Effector memory CD4-positive, alpha-beta T cell (primary cell): ENCODE measurements around the gene ANKS1B.

Experiments used
- DNase-seq, 3 donors: peaks; one replicate each; pipeline ENCODE4 v3.0.0-alpha.2; 2020
- H3K27ac ChIP-seq: 2 replicates; pipeline ENCODE4 v1.7.0; 2013; ENCODE audit warnings: mild to moderate bottlenecking, low read length, moderate library complexity; ENCODE audit not compliant: insufficient read depth, poor library complexity, severe bottlenecking
- H3K27me3 ChIP-seq: replicated peaks from 2 replicates; pipeline ENCODE4 v1.7.0; 2013; ENCODE audit warnings: mild to moderate bottlenecking, low read length; ENCODE audit not compliant: insufficient read depth, control insufficient read depth, poor library complexity, severe bottlenecking
- H3K36me3 ChIP-seq: 2 replicates; pipeline ENCODE4 v1.7.0; 2013; ENCODE audit warnings: mild to moderate bottlenecking, low read length, moderate library complexity; ENCODE audit not compliant: control insufficient read depth, insufficient read depth
- H3K4me1 ChIP-seq: 2 replicates; pipeline ENCODE4 v1.7.0; 2013; ENCODE audit warnings: low read length, mild to moderate bottlenecking; ENCODE audit not compliant: control insufficient read depth, insufficient read depth, poor library complexity, severe bottlenecking
- H3K4me3 ChIP-seq: 2 replicates; pipeline ENCODE4 v1.7.0; 2013; ENCODE audit warnings: low read length, low read depth, mild to moderate bottlenecking; ENCODE audit not compliant: insufficient read depth, poor library complexity, severe bottlenecking
- H3K9me3 ChIP-seq: 2 replicates; pipeline ENCODE4 v1.7.0; 2013; ENCODE audit warnings: mild to moderate bottlenecking, low read length, moderate library complexity; ENCODE audit not compliant: control insufficient read depth

Gene ANKS1B

GRCh38 chr12:99901181-99901580 lies 83.6 kb downstream of the ANKS1B start:
- Histone ChIP-seq H3K4me1 (no peaks in the 10 kb centered on the region), H3K27ac (no peak overlapping the region)
- DNase-seq: no peak

GRCh38 chr12:99898645-99899044 lies 86.1 kb downstream of the ANKS1B start:
- Histone ChIP-seq H3K27ac (no peak overlapping the region), H3K4me1 (no peaks in the 10 kb centered on the region), H3K4me3 (no peak overlapping the region), H3K27me3 (no peaks in the 10 kb centered on the region), H3K9me3 (no peaks in the 10 kb centered on the region), H3K36me3 (no peaks in the 10 kb centered on the region)
- DNase-seq: no peak

More at GRCh38 chr12:99901181-99901580, 83.6 kb downstream of the ANKS1B start:
- H3K36me3 ChIP-seq: no peaks in the 10 kb centered on the region
- H3K4me3 ChIP-seq: no peak overlapping the region
- H3K9me3 ChIP-seq: no peaks in the 10 kb centered on the region
- no peaks in the 10 kb centered on the region for H3K27me3 ChIP-seq

GRCh38 chr12:99879439-99879838 lies 105.3 kb downstream of the ANKS1B start:
- Histone ChIP-seq H3K27me3 (no peaks in the 10 kb centered on the region), H3K4me3 (no peak overlapping the region), H3K4me1 (no peaks in the 10 kb centered on the region), H3K27ac (no peak overlapping the region), H3K9me3 (no peaks in the 10 kb centered on the region), H3K36me3 (no peaks in the 10 kb centered on the region)
- no peak for DNase-seq

GRCh38 chr12:99875081-99875480 lies 109.7 kb downstream of the ANKS1B start:
- H3K4me3 ChIP-seq: no peak overlapping the region

GRCh38 chr12:99870085-99870484 lies 114.7 kb downstream of the ANKS1B start:
- DNase-seq: no peak
- H3K27ac ChIP-seq: no peak overlapping the region
- H3K27me3 ChIP-seq: no peaks in the 10 kb centered on the region
- no peaks in the 10 kb centered on the region for H3K9me3 ChIP-seq
- no peaks in the 10 kb centered on the region for H3K36me3 ChIP-seq
- H3K4me3 ChIP-seq: no peak overlapping the region
- H3K4me1 ChIP-seq: no peaks in the 10 kb centered on the region

More at GRCh38 chr12:99875081-99875480, 109.7 kb downstream of the ANKS1B start:
- no peaks in the 10 kb centered on the region for H3K36me3 ChIP-seq
- no peaks in the 10 kb centered on the region for H3K27me3 ChIP-seq
- H3K4me1 ChIP-seq: no peaks in the 10 kb centered on the region
- no peak for DNase-seq
- H3K9me3 ChIP-seq: no peaks in the 10 kb centered on the region
- H3K27ac ChIP-seq: no peak overlapping the region

GRCh38 chr12:99861731-99862130 lies 123.0 kb downstream of the ANKS1B start:
- H3K4me1 ChIP-seq: no peaks in the 10 kb centered on the region
- no peaks in the 10 kb centered on the region for H3K27me3 ChIP-seq
- no peak overlapping the region for H3K4me3 ChIP-seq
- H3K36me3 ChIP-seq: no peaks in the 10 kb centered on the region
- no peaks in the 10 kb centered on the region for H3K9me3 ChIP-seq
- DNase-seq: no peak
- no peak overlapping the region for H3K27ac ChIP-seq

GRCh38 chr12:99859126-99859525 lies 125.6 kb downstream of the ANKS1B start:
- Histone ChIP-seq H3K27me3 (no peaks in the 10 kb centered on the region), H3K4me3 (no peak overlapping the region), H3K36me3 (no peaks in the 10 kb centered on the region), H3K4me1 (no peaks in the 10 kb centered on the region), H3K27ac (no peak overlapping the region), H3K9me3 (no peaks in the 10 kb centered on the region)
- DNase-seq: no peak

- Histone ChIP-seq H3K9me3 (no peaks in the 10 kb centered on the region), H3K36me3 (no peaks in the 10 kb centered on the region), H3K4me1 (no peaks in the 10 kb centered on the region), H3K27me3 (no peaks in the 10 kb centered on the region), H3K27ac (no peak overlapping the region), H3K4me3 (no peak overlapping the region)
- DNase-seq: no peak
Observed at GRCh38 chr12:99852666-99853065, 132.1 kb downstream of the ANKS1B start.

- no peak for DNase-seq
- Histone ChIP-seq H3K4me1 (no peaks in the 10 kb centered on the region), H3K27ac (no peak overlapping the region), H3K4me3 (no peak overlapping the region), H3K36me3 (no peaks in the 10 kb centered on the region), H3K27me3 (no peaks in the 10 kb centered on the region), H3K9me3 (no peaks in the 10 kb centered on the region)
Observed at GRCh38 chr12:99847936-99848335, 136.8 kb downstream of the ANKS1B start.

GRCh38 chr12:99834710-99835109 lies 150.0 kb downstream of the ANKS1B start:
- H3K9me3 ChIP-seq: no peaks in the 10 kb centered on the region
- H3K36me3 ChIP-seq: no peaks in the 10 kb centered on the region
- no peak for DNase-seq

GRCh38 chr12:99833397-99833796 lies 151.3 kb downstream of the ANKS1B start:
- no peaks in the 10 kb centered on the region for H3K9me3 ChIP-seq
- DNase-seq: no peak
- H3K4me1 ChIP-seq: no peaks in the 10 kb centered on the region
- H3K27me3 ChIP-seq: no peaks in the 10 kb centered on the region
- H3K27ac ChIP-seq: no peak overlapping the region
- H3K36me3 ChIP-seq: no peaks in the 10 kb centered on the region
- H3K4me3 ChIP-seq: no peak overlapping the region

More at GRCh38 chr12:99834710-99835109, 150.0 kb downstream of the ANKS1B start:
- Histone ChIP-seq H3K27ac (no peak overlapping the region), H3K4me3 (no peak overlapping the region), H3K4me1 (no peaks in the 10 kb centered on the region), H3K27me3 (no peaks in the 10 kb centered on the region)
